22Rv1 (cell line): ENCODE results near the gene CYP4B1.

Experiments used
- CTCF ChIP-seq: fragments of 450-650 bp; IDR thresholded peaks from 2 replicates; pipeline ENCODE4 v1.5.1; 2017; ENCODE audit warnings: mild to moderate bottlenecking
- ZFX ChIP-seq: fragments of 450-650 bp; IDR thresholded peaks from 2 replicates; pipeline ENCODE4 v1.6.1; 2017; ENCODE audit warnings: antibody characterized with exemption, borderline replicate concordance

GRCh38 chr1:46770541-46770940 is 28.3 kb upstream of the CYP4B1 start:
- TF ChIP-seq CTCF (no peak), ZFX (no peak)
